NCI-H524 (cell line): ENCODE results near the gene CAMK1D.
A peak's percentile ranks its signal among the peaks of the same experiment; 100 is the strongest.

ENCODE experiments used
- DNase-seq, 2 experiments: peaks; one replicate each; lab custom pipeline; 2025; lab: John Stamatoyannopoulos, UW

The CAMK1D gene

DNA sequence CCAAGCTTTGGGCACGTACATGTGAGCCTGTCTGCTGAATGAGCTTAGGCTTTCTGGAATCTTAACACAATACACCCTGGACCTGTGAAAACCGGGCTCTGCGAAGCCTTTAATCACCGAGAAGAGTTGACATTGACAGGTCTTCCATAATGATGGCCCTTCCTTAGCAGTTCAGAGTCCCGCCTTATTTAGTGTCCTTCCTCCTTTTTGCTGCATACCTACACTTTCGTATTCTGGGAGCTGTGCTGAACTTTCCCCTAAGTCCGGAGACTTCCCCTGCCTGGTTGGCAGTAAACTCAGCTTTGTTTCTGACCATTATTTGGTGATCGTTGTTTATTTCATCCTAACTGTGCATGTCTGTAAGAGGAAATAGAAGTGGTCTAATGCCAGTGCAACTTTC lies 212.0 kb downstream of the CAMK1D start:
- DNase-seq, result no peak

DNA sequence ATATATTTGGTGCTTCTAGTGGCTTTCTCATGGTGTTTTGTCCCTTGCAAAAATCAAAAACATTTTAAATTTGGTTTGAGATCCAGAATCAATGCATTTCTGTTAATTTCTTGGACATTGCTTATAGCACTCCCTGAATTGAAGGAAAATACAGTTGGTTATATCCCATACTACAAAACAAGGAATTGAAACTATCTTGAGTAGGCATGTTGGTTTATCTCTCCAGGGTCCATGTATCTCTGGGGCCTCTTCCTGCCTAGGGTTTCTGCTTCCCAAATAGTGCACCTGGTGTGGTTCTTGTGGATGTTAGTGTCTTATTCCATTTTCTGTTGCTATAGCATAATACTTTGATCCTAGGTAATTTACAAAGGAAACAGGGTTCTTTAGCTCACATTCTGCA lies 212.4 kb downstream of the CAMK1D start:
- DNase-seq, result no peak

DNA sequence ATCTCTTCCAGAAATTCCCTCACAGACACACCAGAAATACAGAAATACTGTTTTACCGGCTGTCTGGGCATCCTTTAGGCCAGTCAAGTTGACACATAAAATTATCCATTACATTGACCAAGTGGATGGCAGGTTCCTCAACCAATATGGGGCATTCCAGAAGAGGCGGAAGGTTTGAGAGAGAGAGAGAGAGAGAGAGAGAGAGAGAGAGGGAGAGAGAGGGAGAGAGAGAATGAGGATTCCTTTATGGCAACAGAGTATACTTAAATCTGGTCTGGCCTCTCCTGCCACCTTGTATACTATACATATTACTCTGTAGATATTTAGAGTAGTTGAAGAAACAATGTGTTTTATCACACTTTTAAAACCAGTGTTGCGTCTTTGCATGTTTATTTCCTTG lies 214.1 kb downstream of the CAMK1D start:
- no peak for DNase-seq

DNA sequence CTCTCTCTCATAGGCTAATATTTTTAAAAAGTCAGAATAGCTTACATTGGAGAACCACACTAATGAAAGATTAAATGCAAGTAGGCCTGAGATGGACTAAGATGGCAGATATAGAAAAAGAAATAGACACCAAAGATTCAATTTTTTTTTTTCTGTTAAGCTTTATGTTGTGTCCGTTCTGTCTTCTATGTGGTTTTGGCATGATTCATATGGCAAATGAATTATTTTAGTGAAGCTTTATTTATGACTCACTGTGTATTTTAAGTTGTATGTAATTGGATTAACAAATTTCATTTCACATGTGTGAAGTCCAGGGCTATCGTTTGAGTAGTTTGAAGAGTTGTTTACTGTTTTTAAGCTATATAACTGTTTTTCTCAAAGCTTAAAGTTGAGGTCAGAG lies 214.8 kb downstream of the CAMK1D start:
- no peak for DNase-seq

DNA sequence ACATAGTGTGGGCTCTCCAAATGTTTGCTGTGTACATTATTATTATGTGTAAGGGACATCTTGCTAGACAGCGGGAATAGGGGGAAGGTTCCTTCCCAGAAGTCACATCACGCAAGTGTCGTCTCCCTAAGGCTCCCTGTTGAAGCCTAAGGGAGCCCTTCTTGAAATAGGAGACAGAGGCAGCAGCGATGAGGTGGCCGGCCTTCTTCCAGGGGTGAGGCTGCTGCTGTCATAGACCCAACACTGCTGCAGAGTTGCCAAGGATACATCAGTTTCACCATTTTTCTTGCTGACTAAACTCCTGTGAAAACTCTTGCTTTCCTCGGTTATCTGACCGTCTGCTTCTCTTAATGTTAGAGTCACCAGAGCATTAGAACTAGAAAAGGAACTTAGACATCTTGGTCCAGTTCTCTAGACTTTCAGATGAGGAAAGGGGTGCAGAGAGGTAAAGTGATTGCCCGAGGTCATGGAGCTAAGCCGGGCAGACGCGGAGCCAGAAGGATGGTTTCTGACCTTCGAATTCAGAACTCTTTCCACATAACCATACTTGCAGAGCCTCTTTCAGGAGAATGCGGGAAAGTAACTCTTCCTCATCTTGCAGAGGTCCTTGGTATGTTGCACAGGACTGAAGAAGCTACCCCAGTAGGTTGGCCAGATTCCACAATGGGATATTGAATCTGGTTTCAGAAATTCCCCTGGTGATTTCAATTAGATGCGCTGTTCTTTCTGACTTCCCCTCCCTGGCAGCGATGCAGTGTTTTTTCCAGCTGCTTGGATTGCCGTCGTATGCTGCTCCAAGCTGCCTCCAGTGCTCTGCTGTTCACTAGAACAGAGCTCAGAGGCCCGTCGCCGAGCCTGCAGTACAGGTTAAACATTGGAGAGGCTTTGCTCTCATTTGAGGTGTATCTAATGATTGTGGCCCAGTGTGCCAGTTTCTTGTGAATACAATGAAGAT lies 217.1 kb downstream of the CAMK1D start:
- DNase-seq, result no peak

DNA sequence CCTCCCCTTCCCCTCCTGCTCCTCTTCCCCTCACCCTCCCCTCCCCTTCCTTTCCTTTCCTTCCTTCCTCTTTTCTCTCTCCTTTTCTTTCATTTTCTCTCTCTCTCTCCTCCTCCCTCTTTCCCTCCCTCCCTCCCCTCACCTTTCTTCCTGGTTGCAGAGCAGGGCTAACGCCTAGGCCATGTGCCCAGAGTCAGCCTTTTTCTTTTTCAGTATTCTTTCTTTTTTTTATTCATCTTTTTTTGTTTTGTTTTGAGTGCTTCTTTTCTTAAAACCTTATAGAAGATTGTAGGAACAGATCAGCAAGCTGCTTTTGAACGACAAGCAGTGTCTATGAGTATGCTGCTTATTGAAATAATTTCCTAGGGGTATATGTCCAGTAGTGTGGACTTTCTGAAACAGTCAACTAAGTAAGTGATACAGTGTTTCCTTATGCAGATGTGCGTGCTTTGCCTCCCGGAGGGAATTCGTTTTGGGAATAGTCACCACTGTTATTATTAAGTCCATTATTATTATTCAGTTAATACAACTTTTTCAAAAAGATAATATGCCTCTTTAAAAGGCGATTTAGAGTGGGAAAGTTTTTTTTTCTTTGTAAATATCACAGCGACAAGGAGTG lies 219.2 kb downstream of the CAMK1D start:
- DNase-seq, result no peak

DNA sequence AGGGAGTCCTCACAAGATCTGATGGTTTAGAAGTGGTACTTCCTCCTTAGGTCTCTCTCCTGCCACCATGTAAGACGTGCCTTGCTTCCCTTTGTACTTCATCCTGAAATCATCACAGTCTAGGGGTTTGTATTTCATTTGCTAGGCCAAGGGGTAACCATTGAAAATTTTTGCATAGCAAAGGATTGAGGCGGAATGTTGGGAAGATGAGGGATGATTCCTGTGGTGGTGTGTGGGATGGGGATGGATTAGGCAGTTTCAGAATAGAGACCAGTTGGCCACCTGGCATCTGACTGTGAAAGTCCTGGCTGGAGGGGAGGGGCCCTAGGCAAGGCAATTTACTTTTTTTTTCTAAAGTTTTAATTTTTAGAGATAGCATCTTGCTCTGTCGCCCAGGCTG lies 222.9 kb downstream of the CAMK1D start:
- DNase-seq, result no peak

DNA sequence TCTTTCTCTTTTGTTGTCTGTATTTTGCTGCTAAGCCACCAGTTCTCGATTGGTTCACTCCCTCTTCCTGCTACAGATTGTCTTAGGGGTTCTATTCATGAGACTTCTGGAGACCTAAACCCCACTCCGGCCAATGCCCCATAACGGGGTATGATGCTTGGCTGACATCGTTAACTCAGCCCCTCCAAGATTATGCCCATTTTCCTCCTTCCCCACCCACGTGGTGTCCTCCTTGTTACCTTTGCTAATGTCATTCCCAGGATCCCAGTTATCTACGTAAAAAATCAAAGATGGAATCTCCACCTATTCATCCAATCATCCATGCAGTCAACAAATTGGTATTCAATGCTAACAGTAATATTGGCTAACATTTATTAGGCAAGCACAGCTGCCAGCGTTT lies 228.3 kb downstream of the CAMK1D start:
- DNase-seq, result no peak

DNA sequence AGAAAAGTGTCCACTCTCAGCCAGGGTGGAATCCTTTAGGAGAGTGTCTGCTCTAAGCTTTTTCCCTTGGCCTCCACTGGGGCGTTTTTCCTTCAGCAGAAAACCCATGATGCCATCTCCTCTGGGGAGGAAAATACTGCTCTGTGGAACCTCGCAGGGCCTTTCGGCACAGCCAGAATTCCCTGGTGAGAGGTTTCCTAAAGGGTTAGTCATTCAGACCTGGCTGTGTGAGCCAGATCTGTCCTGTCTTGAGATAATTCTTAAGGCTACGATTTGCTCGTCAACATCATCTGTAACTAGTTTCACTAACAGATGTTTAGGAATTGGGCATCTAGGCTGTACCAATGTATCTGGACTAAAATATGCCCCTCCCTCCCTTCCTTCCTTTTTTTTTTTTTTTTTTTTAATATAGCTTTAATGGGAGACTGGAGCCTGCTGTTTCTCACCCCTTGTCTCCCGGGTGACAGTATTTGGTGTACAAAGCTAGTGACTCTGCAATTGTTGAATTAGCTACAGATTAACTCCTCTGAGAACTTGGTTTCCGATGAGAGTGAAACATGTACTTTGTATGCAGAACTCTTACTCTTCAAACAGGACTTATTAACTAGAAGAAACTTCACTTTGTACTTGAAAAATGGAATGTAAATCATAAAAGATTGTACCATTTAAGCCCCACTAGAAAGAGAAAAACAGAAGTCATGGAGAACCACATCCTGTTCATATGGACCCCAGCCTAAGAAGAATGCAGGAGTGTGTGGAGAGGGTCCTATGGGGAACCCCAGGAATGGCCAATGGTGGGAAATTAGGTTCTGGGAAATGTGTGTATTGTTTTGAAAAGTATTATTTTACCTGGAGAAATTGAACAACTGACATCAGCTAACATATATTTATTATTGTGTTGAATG lies 230.9 kb downstream of the CAMK1D start:
- no peak for DNase-seq

DNA sequence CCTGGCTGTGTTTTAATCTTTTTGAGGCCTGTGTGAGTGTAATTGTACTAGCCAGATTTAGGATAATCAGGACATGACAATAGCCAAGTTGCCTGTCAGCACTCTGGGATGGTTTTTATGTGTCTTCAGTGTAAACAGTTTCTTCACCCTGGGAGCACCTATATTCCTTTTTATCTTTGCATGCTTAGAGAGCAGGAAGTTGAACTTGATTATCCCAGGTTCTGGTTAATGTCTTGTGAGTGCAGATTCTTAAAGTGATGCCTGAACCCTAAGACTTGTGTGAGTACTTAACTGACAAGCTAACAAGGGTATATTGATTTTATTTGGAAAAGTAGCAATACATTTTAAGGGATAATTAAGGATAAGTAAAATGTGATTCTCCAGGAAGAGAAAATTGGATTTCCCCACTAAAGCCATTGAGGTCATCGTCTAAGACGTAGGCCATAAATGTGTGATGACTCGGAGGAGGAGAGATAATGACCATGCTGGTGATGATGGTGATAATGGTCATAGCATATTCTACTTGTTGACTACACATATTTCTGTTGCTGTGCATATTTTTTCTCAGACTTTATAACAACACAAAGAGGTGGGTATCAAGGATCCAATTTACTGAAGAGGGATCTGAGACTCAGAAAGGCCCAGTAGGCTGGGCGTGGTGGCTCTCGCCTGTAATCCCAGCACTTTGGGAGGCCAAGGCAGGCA lies 234.7 kb downstream of the CAMK1D start:
- DNase-seq, result no peak

DNA sequence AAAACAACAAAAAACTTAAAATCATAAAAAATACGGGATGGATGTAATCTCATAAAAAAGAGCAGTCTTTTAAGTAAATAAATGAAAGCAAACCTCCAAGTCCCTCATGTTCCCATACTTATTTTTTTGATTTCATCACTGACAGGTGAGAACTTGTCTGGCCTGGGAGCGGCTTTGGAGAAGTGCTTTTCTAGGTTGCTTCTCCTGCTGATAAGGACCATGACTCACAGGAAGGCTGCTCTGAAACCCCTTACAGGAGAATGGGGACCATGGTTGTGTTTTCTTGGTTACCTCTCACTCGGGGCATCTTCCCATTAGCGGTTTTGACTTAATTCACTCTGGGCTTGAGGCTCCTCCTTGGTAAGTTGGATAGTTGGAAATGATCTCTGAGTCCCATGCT lies 237.4 kb downstream of the CAMK1D start:
- no peak for DNase-seq

DNA sequence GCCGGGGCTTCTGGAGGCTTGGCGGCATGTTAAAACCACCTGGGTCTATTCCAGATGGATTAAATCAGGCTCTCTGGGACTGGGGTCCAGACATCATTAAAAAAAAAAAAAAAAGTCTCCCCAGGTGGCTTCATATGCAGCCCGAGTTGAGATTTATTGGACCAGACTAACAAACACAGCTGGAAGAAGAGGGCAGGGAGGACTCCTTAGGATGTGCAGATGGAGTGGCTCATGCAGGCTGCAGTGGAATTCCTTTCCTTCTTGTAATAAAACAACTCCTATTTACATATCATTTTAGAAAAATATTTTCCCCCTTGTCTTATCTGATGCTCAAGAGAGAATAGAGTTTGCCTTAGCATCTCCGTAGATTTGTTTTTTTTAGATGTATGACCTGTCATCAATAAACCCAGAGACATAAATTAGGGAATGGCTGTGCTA lies 238.1 kb downstream of the CAMK1D start:
- peak in 1 of 2 experiments; percentile 25 for DNase-seq

DNA sequence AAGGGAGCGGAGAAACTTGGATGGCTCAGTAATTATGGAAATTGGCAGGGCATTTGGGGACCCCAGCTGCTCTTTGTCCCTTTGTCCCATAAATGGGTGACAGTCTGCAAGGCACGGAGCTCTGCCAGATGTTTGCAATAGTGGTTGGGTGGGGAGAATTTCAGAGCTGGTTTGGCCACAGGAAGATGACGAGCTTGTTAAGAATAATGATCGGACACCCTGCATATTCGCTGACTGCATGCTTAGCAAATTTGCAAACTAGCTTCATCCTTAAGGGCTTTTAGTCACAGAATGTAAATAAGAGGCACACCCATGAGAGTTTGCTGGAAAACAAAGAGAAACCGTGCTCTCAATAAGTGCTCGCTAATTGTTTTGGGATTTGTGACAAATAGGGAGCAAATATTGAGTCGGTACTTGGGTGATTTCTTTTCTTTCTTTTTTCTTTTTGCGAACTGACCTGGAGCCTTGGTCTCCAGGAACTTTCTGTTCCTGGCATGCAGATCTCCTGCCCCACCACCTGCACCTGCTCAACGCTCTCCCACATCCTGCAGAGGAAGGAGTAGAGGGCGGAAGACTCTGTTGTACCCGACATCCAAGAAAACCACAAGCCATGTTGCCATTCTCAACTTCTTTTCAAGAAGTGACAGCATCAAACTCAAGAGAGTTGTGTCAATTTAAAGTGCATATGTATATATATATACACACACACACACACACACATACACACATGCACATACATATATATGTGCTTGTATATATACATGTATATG lies 238.9 kb downstream of the CAMK1D start:
- DNase-seq, result no peak

DNA sequence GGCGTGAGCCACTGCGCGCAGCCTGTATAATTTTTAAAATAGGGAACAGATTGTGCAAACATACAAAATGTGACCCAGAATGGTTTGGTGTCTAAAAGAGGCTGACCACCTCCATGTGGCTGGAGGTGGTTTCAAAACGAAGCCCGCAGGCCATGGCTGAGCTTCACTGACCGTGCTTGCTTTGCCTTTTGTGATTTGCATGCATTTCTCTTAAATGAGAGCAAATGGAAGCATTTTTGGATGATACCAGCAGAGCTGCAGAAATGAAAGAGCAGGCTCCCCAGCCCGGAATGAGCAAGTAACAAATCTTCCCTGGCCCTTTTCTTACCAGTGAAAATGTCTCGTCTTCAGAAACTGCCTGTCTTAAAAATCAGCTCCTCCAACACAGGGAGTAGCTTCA lies 239.9 kb downstream of the CAMK1D start:
- DNase-seq, result no peak

DNA sequence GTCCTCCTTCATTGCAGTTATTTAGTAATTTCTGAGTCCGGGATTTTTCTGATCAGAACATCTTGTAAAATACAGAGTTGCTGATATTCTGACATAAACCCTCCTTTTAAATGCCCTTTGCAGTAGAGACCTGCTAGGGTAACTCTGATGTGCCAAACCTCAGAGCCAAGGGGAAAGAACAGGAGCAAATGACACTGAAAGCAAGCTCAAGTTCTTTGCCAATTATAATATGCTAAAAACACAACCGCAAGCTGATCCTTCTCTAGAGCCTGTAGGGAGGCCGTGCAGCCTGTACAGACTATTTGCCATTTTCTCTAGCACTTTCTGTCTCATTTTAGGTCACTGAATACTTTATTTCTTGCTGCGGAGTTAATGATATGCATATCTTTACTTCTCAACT lies 240.4 kb downstream of the CAMK1D start:
- DNase-seq, result no peak

DNA sequence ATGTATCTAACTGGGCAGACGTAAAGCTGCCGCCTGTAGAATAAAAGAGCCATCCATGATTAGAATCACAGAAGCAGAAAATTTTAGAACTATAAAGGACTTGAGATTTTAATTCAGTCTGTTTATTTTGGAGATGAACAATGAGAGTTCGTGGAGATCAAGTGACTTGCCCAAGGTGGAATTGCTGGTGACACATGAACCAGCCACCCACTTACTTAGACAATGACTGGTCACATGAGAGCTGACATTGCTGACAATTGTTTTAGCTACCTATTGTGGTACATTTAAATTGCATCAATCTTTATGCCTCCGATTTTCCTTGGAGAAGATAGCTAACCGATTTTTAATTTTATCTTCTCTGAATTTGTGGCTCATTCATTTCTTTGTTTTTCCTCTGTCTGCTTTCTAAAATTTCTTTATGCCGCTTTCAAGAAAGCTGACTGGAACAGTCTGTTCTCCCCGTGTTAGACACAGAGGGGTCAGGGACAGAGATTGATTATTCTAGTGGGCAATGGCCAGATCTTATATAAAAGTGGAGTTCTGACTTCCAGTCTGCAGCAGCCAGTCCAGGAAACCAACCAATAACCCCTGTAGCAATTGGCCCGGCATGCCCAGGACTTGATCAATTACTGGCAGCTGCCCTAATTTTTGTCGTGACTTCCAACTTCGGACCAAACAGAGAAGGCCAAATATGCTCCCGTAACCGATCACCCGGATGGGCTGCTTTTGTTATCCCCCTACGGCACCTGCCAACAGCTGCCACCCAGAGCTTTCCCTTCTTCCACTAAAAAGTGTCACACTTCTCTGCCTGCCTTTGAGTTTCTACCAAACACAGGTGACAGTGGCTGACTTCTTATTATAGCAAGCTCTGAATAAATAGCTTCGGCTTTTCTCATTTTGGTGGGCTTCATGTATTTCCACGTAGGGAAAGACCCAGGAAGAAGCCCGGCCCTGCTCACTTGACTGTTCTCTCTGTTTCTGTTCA lies 241.6 kb downstream of the CAMK1D start:
- no peak for DNase-seq

DNA sequence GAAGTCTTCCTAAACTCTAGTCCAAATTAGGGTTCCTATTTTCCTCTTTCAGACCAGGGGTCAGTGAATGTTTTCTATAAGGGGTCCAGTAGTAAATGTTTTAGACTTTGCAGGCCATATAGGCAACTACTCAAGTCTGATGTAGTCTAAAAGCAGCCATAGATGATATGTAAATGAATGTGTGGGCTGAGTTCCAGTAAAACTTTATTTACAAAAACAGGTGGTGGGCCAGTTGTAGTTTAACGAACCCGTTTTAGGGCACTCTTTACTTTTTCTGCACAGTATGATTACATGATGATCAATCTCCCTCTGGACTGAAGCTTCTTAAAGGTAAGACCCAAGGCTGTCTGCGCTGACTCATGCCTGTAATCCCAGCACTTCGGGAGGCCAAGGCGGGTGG lies 243.6 kb downstream of the CAMK1D start:
- DNase-seq, result no peak

DNA sequence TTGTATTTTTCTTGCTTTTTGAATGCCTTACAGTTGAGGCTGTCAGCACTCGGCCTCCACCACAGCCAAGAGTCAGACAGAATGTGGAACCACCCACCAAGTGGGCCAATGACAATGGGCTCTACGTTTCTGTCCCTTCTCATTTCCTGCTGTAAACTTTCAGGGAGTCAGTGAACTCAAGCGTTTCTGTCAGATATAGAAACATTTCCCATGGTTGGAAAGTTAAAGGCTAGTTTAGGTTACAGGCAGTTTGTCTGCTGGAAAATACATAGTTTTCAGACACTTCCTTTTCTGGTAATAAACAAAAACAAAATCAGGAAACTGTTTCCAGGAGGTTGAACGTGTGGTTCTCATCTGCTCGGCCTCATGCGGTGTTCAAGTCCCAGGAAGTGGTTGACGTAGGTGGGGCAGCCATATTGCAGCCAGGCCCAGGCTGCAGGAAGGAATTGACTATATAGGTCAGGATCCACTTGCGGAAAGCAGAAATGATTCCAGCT lies 245.1 kb downstream of the CAMK1D start:
- DNase-seq, result no peak

DNA sequence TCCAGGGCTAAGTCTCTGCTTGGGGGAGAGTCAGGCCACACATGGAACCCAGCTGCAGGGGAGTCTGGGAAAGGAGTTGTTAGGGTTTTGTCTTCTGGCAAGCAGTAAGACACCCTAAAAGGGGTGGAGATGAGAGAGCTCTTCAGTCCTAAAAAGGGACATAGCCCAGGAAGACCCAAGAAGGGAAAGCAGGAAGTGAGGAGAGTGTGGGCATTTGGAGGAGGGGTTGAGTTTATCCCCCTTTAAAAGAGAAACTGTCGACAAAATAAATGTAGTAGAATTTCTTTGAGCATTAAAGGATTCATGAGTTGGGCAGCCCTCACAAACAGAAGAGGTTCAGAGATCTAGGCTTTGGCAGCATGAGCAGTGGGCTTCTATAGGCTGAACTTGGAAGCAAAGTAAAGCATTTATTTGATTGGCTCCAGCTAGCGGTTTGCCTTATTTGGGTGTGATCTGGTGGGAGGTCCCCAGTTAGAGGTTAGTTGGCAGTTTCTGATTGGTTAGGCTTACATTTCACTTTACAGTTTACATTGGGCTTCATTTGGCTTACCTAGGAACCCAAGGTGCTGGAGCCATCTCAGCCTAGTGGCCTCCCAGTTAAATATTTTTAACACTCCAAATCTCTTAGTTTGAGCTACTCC lies 246.7 kb downstream of the CAMK1D start:
- DNase-seq, result no peak
